ENCODE results near the gene AJAP1.

DNA sequence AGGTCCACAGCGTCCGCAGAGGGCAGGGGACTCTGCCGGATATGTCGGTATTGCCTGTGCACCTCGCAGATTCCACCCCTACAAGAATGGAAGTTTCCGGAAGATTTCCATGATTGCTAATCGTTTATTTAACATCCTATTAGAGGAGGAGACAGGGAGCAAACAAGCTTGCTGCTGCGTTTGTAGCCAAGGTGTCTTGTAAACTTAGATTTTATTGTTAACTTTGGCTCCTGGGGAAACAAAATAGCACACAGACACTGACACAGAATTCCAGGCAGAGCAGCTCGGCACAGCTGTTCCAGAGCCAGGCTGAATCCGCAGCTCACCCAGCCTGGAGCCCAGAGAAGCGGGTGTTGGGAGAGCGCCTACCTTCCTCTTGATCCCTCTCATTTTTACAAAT is 75.7 kb downstream of the AJAP1 start:
- TF ChIP-seq GATA2 (IDR thresholded peaks at IDR 0.05; ENCODE audit: low read depth, low read length) (no peak), GATA3 (IDR thresholded peaks at IDR 0.05; ENCODE audit: low read depth, low read length) (no peak)
